Suprapubic skin (tissue), 4 donors: ENCODE results near the gene NAGLU. TPM values are rescaled to one million over a fixed set of nuclear protein-coding genes. Genes with fewer than 3 reads are reported as not detected.
A peak's percentile ranks its signal among the peaks of the same experiment; 100 is the strongest.

Experiments used
- DNase-seq, 2 donors: peaks; one replicate each; pipeline ENCODE4 v3.0.0-alpha.2; 2019; ENCODE audit warnings: low spot score in 2 of 2
- H3K27ac ChIP-seq: fragments of 200-600 bp; sonication (generic); one replicate; pipeline ENCODE4 v1.5.1; 2019
- H3K27me3 ChIP-seq: fragments of 200-600 bp; sonication (generic); one replicate; pipeline ENCODE4 v1.5.1; 2019
- H3K36me3 ChIP-seq: fragments of 200-600 bp; sonication (generic); one replicate; pipeline ENCODE4 v1.5.1; 2019
- H3K4me1 ChIP-seq: fragments of 200-600 bp; sonication (generic); one replicate; pipeline ENCODE4 v1.5.1; 2019
- H3K4me3 ChIP-seq: fragments of 200-600 bp; sonication (generic); one replicate; pipeline ENCODE4 v1.5.1; 2019; ENCODE audit warnings: mild to moderate bottlenecking
- H3K9me3 ChIP-seq: fragments of 200-600 bp; sonication (generic); one replicate; pipeline ENCODE4 v1.5.1; 2019
- CTCF ChIP-seq, 2 donors: fragments of 200-600 bp in 1 of 2; fragments of 450-650 bp in 1 of 2; sonication (generic) in 1 of 2; IDR thresholded peaks; one replicate each; pipeline ENCODE4 v1.5.1; 2016 to 2019; ENCODE audit warnings: antibody characterized with exemption in 2 of 2, mild to moderate bottlenecking in 1 of 2, moderate library complexity in 1 of 2
- EP300 ChIP-seq: sonication (generic); formaldehyde crosslinking; IDR thresholded peaks from one replicate; pipeline ENCODE4 v1.6.1; 2017; ENCODE audit warnings: antibody characterized with exemption
- POLR2A ChIP-seq, 2 donors: fragments of 450-650 bp; IDR thresholded peaks; one replicate each; pipeline ENCODE4 v1.6.1; 2017; ENCODE audit warnings: antibody characterized with exemption in 2 of 2, mild to moderate bottlenecking in 2 of 2, moderate library complexity in 2 of 2
- POLR2AphosphoS5 ChIP-seq, 3 donors: sonication (generic); formaldehyde crosslinking; IDR thresholded peaks; one replicate each; pipeline ENCODE4 v1.6.1; 2017; ENCODE audit warnings: antibody characterized with exemption in 3 of 3
- WGBS: methylation state at CpG from one replicate; pipeline ENCODE4 v1.1.5; 2018; 5-methylcytosine and 5-hydroxymethylcytosine counted together
- total RNA-seq, 4 donors: library from RNA; depleted of rRNA; stranded (reverse); fragments of >200 nt; gene quantifications; one replicate each; pipeline ENCODE4 v1.1.0, GENCODE V29; 2016

The NAGLU gene
- total RNA-seq, 4 donors from 2014 or later = 19.8 to 40.1 (median 30.4) TPM

DNA sequence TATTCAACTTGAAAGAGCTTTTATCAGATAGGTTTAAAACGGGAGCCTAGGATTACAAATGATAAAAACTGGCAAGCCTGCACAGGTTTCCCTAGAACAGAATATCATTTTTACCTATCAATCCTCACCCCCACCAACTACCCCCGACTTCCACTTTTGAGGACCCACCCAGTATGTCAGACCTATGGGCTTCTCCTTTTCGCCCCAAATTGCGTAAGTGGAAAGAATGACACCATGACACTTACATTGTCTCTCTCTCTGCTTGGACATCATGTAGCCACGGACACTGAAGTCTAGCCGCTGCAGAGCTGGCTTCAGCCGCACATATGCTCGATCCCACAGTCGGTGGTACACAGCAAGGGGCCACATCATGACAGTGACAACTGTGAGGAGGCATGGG lies 48.8 kb downstream of the NAGLU start:
- no peak for TF ChIP-seq POLR2A (IDR thresholded peaks at IDR 0.05)
- TF ChIP-seq CTCF (IDR thresholded peaks at IDR 0.05) = no peak
- no peak for TF ChIP-seq EP300
- TF ChIP-seq POLR2AphosphoS5 (IDR thresholded peaks at IDR 0.05) = no peak
- peaks cover 86% of the 10 kb centered on the region for H3K36me3 ChIP-seq

GRCh38 chr17:42585353-42585752 lies 49.3 kb downstream of the NAGLU start:
- no peak for DNase-seq
- Histone ChIP-seq H3K4me3 (no peak overlapping the region), H3K9me3 (no peaks in the 10 kb centered on the region), H3K4me1 (peaks cover 37% of the 10 kb centered on the region), H3K36me3 (peaks cover 86% of the 10 kb centered on the region), H3K27me3 (no peaks in the 10 kb centered on the region), H3K27ac (peak overlapping the region; percentile 26)
- WGBS = 6% methylated on average over 1 of the region's 1 CpG
- no peak for TF ChIP-seq POLR2A (IDR thresholded peaks at IDR 0.05)
- TF ChIP-seq POLR2AphosphoS5 (IDR thresholded peaks at IDR 0.05) = no peak
- TF ChIP-seq CTCF (IDR thresholded peaks at IDR 0.05) = no peak
- TF ChIP-seq EP300 = no peak

More for the DNA sequence above, 48.8 kb downstream of the NAGLU start:
- no peak for DNase-seq
- no peak overlapping the region for H3K4me3 ChIP-seq
- H3K4me1 ChIP-seq = peaks cover 37% of the 10 kb centered on the region
- no peaks in the 10 kb centered on the region for H3K9me3 ChIP-seq
- H3K27ac ChIP-seq = peak overlapping the region; percentile 26
- no peaks in the 10 kb centered on the region for H3K27me3 ChIP-seq
- 71% methylated on average over 9 of the region's 9 CpGs for WGBS

DNA sequence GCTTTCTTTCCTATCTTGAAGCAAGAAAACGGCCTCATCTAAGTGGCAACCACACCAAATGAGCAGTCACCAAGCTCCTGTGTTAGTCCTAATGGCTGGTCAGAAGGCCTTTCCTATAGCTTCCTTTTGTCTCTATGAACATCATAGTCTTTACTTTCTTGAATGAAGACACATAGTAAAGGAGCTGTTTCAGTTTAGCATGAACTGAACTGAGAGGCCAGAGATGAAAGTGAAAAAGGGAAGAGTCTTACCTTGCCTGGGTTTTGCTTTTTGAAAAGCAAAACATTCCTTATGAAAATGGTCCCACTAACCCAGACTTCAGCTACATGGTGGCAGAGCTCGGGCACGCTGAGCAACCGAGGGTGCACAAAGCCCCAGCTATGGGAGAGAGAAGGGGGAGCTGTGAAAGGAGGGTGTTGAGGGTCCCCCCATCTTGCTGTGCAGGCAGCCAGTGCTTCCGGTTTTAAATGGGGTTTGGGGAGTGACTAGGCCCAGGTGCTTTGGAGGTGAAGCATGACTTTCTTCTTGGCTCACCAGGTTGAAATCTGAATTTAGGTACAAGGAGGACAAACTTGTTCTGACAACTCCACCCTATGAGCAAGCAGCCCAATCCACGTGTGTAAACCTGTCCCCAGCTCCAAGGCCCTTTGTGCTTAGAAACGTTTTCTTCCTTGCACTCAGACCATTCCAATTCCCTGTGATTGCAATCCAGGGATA lies 50.6 kb downstream of the NAGLU start:
- H3K4me3 ChIP-seq = no peak overlapping the region
- TF ChIP-seq POLR2AphosphoS5 (IDR thresholded peaks at IDR 0.05) = peak in 1 of 3 donors; percentile 38
- no peak for TF ChIP-seq EP300
- no peaks in the 10 kb centered on the region for H3K9me3 ChIP-seq
- no peaks in the 10 kb centered on the region for H3K27me3 ChIP-seq
- H3K4me1 ChIP-seq = peaks cover 37% of the 10 kb centered on the region
- H3K36me3 ChIP-seq = peaks cover 88% of the 10 kb centered on the region
- peak overlapping the region; percentile 73 for H3K27ac ChIP-seq
- DNase-seq = no peak
- WGBS = 56% methylated on average over 7 of the region's 7 CpGs

DNA sequence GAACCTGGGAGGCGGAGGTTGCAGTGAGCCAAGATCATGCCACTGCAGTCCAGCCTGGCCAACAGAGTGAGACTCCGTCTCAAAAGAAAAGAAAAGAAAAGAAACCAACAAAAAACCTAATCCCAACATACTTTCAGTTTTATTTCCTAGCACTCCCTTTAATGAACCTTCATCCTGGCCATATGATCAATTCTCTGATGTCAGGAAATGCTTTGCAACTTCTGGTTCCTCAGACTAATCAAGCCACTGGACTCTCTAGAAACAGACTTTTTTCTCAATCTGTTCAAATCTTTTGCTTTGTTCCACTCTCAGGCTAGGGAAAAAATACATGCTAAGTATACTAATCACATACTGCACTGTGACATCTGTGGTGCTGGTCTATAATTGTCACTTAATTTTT lies 54.8 kb downstream of the NAGLU start:
- DNase-seq = no peak
- TF ChIP-seq POLR2AphosphoS5 (IDR thresholded peaks at IDR 0.05) (no peak), POLR2A (IDR thresholded peaks at IDR 0.05) (no peak), EP300 (no peak), CTCF (IDR thresholded peaks at IDR 0.05) (no peak)
- WGBS = 92% methylated on average over 2 of the region's 2 CpGs
- Histone ChIP-seq H3K9me3 (no peaks in the 10 kb centered on the region), H3K4me3 (no peak overlapping the region), H3K27me3 (no peaks in the 10 kb centered on the region), H3K27ac (no peak overlapping the region), H3K36me3 (peaks cover 54% of the 10 kb centered on the region), H3K4me1 (peaks cover 25% of the 10 kb centered on the region)

- DNase-seq = no peak
- Histone ChIP-seq H3K27me3 (no peaks in the 10 kb centered on the region), H3K4me1 (peaks cover 20% of the 10 kb centered on the region), H3K4me3 (no peak overlapping the region), H3K27ac (no peak overlapping the region), H3K36me3 (peaks cover 50% of the 10 kb centered on the region), H3K9me3 (no peaks in the 10 kb centered on the region)
- WGBS = 92% methylated on average over 9 of the region's 9 CpGs
- no peak for TF ChIP-seq CTCF (IDR thresholded peaks at IDR 0.05)
- TF ChIP-seq POLR2AphosphoS5 (IDR thresholded peaks at IDR 0.05) = no peak
Observed at GRCh38 chr17:42591411-42591810, 55.4 kb downstream of the NAGLU start.

Other genes with a start within 250 kb of the NAGLU start
- gene STAT5A, start 247.7 kb upstream of the NAGLU start, total RNA-seq = 10 to 100 TPM; 32.1 to 56.0 (median 45.6) TPM
- 100 to 1,000 TPM; 144 to 174 (median 152) TPM for gene STAT3, start 147.8 kb upstream of the NAGLU start, total RNA-seq
- 100 to 1,000 TPM; 153 to 224 (median 182) TPM for gene CAVIN1, start 113.0 kb upstream of the NAGLU start, total RNA-seq
- gene ATP6V0A1, start 77.4 kb upstream of the NAGLU start, total RNA-seq = 100 to 1,000 TPM; 102 to 194 (median 142) TPM
- gene HSD17B1, start 16.7 kb downstream of the NAGLU start, total RNA-seq = 1 to 10 TPM; 1.2 to 8.8 (median 3.2) TPM
- gene COASY, start 25.9 kb downstream of the NAGLU start, total RNA-seq = 10 to 100 TPM; 41.1 to 54.0 (median 46.0) TPM
- gene MLX, start 30.9 kb downstream of the NAGLU start, total RNA-seq = 10 to 100 TPM; 34.7 to 62.5 (median 44.3) TPM
- gene PSMC3IP, start 41.5 kb downstream of the NAGLU start, total RNA-seq = 1 to 10 TPM; 2.3 to 4.0 (median 3.6) TPM
- gene RETREG3, start 73.1 kb downstream of the NAGLU start, total RNA-seq = 10 to 100 TPM; 87.9 to 97.0 (median 91.1) TPM
- 10 to 100 TPM; 28.6 to 55.3 (median 54.2) TPM for gene TUBG1, start 73.4 kb downstream of the NAGLU start, total RNA-seq
- gene TUBG2, start 123.0 kb downstream of the NAGLU start, total RNA-seq = 10 to 100 TPM; 10.9 to 32.3 (median 12.7) TPM
- 10 to 100 TPM; 38.7 to 58.4 (median 45.3) TPM for gene PLEKHH3, start 140.8 kb downstream of the NAGLU start, total RNA-seq
- gene CCR10, start 145.6 kb downstream of the NAGLU start, total RNA-seq = 1 to 10 TPM in 2 of 4 donors, under 1 TPM in 2; 0.29 to 1.2 (median 0.85) TPM
- gene CNTNAP1, start 146.3 kb downstream of the NAGLU start, total RNA-seq = 1 to 10 TPM in 3 of 4 donors, under 1 TPM in 1; 0.79 to 3.3 (median 1.2) TPM
- 100 to 1,000 TPM in 1 of 4 donors, 10 to 100 TPM in 3; 33.2 to 105 (median 51.0) TPM for gene EZH1, start 208.8 kb downstream of the NAGLU start, total RNA-seq
- 10 to 100 TPM in 3 of 4 donors, 1 to 10 TPM in 1; 5.2 to 21.8 (median 14.7) TPM for gene RAMP2, start 225.0 kb downstream of the NAGLU start, total RNA-seq
- 10 to 100 TPM; 49.1 to 66.5 (median 59.0) TPM for gene VPS25, start 237.2 kb downstream of the NAGLU start, total RNA-seq
- gene WNK4, start 244.4 kb downstream of the NAGLU start, total RNA-seq = 1 to 10 TPM in 1 of 4 donors, under 1 TPM in 2, not detected in 1; 0.40 to 1.1 (median 0.98) TPM